Smooth muscle cell of the umbilical artery (primary cell): ENCODE measurements around the gene KCNC4. TPM values are rescaled to one million over a fixed set of nuclear protein-coding genes. Genes with fewer than 3 reads are reported as not detected.

Source experiments
- total RNA-seq: library from RNA; depleted of rRNA; stranded (reverse); fragments of >200 nt; gene quantifications from 2 replicates; pipeline ENCODE4 v1.2.3, GENCODE V29; 2014

Gene KCNC4
- 3.9 and 17.3 TPM in 2 replicates for total RNA-seq

DNA sequence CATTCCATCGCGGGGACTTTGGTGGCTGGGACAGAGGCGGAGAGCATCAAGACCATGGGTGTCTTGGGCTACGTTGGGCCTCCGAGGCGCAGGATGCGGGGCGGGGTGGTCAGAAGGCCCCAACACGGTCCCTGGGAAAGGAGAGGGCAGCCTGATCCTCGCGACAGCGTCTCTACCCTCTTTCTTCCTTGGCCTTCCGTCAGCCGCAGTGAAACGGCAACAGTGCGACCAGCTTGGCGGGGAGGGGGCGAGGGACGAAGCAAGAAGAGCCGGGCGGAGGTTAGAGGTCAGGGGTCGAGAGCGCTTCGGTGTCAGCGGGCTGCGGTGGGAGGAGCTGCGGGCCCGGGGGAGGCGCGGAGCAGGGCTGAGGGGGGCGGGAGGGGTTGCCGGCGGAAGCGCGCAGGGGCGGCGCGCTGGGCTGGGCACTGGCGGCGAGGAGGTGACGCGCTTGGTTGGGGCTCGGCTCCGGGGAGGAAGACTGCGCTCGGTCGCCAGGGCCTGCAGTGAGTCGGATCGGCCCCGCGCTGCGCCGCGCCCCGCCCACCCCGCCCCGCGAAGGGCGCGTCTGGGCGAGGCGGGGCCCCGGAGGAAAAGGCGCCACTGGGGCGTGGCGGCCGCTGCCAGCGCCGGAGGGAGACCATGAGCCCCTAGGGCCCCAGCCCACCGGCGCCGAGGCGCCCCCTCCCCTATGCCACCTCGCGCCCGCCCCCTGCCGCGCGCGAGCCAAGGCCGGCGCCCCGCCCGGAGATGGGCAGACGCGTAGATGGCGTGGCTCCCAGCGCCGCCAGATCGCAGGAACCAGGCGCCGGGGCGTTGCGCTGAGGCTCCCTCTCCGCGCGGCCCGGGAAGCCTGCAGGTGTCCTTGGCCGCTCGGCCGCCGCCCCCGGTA, at the start of gene KCNC4:
Gene KCNC4 (plus strand): TSS at position 600 of the 889 bp plus-strand sequence. CDS start 1,186 bp downstream, outside the sequence.

Other genes with a start within 250 kb of the KCNC4 start
- gene AHCYL1, start 225.5 kb upstream of the KCNC4 start, total RNA-seq: 79.0 and 85.8 TPM in 2 replicates
- 53.4 and 60.4 TPM in 2 replicates for gene STRIP1, start 175.7 kb upstream of the KCNC4 start, total RNA-seq
- not detected in 2 replicates for gene ALX3, start 139.6 kb upstream of the KCNC4 start, total RNA-seq
- gene UBL4B, start 97.9 kb upstream of the KCNC4 start, total RNA-seq: not detected in 2 replicates
- gene SLC6A17, start 59.8 kb upstream of the KCNC4 start, total RNA-seq: under 0.01 and 0.60 TPM in 2 replicates
- gene RBM15, start 129.1 kb downstream of the KCNC4 start, total RNA-seq: 22.0 and 33.8 TPM in 2 replicates
- 5.9 and 10.4 TPM in 2 replicates for gene SLC16A4, start 180.7 kb downstream of the KCNC4 start, total RNA-seq
- gene LAMTOR5, start 197.4 kb downstream of the KCNC4 start, total RNA-seq: 27.5 and 36.5 TPM in 2 replicates
- gene PROK1, start 240.8 kb downstream of the KCNC4 start, total RNA-seq: not detected in 2 replicates